Upper lobe of right lung (tissue), 1 donor: ENCODE results near the gene GARIN5B. TPM values are rescaled to one million over a fixed set of nuclear protein-coding genes. Genes with fewer than 3 reads are reported as not detected.

Source experiments
- ATAC-seq: fragments of 200-7000 bp; cut with Tn5 transposase; one replicate; pipeline ENCODE4 v1.9.1; 2020; ENCODE audit warnings: mild to moderate bottlenecking, moderate library complexity
- DNase-seq: peaks from one replicate; pipeline ENCODE4 v3.0.0-alpha.2; 2020
- H3K27ac ChIP-seq: fragments of 200-600 bp; one replicate; pipeline ENCODE4 v1.8.0; 2022
- H3K27me3 ChIP-seq: fragments of 200-600 bp; one replicate; pipeline ENCODE4 v1.8.0; 2022; ENCODE audit warnings: mild to moderate bottlenecking
- H3K36me3 ChIP-seq: fragments of 200-600 bp; one replicate; pipeline ENCODE4 v1.8.0; 2022
- H3K4me1 ChIP-seq: fragments of 200-600 bp; one replicate; pipeline ENCODE4 v1.8.0; 2022
- H3K4me3 ChIP-seq: fragments of 200-600 bp; one replicate; pipeline ENCODE4 v1.8.0; 2022; ENCODE audit warnings: mild to moderate bottlenecking
- H3K9me3 ChIP-seq: fragments of 200-600 bp; one replicate; pipeline ENCODE4 v1.8.0; 2022
- CTCF ChIP-seq: fragments of 200-600 bp; IDR thresholded peaks from one replicate; pipeline ENCODE4 v1.8.0; 2022; ENCODE audit warnings: antibody characterized with exemption
- intact Hi-C: fragments of 100-400 bp; cut with DNase I; formaldehyde crosslinking; loops from one replicate; pipeline ENCODE4 v1.11.0; 2022
- total RNA-seq: library from RNA; stranded (reverse); fragmentation: NEBNext Ultra II Directional; extraction: Animal tissue kit (Norgen Biotek cat#: 25700); gene quantifications from one replicate; pipeline ENCODE4 v1.2.1, GENCODE V29; 2021
- donor health status: DM: no; HTN: yes; CAD: no; lungs with severe emphysema.

GARIN5B gene
- total RNA-seq, 1 donor from 2014 or later = not detected

- ATAC-seq (no peak), DNase-seq (no peak)
- no peak for TF ChIP-seq CTCF
- H3K27ac ChIP-seq = no peak overlapping the region
- peaks cover 14% of the 10 kb centered on the region for H3K4me1 ChIP-seq
- no peaks in the 10 kb centered on the region for H3K9me3 ChIP-seq
- H3K4me3 ChIP-seq = no peak overlapping the region
- intact Hi-C loops = no loop called here
- H3K36me3 ChIP-seq = no peaks in the 10 kb centered on the region
- peaks cover 40% of the 10 kb centered on the region for H3K27me3 ChIP-seq
These were observed 10.4 kb downstream of the GARIN5B start for GRCh38 chr19:55352549-55353145.

- ATAC-seq (no peak), DNase-seq (no peak)
- H3K27me3 ChIP-seq = peaks cover 40% of the 10 kb centered on the region
- H3K36me3 ChIP-seq = no peaks in the 10 kb centered on the region
- peaks cover 14% of the 10 kb centered on the region for H3K4me1 ChIP-seq
- no peak overlapping the region for H3K27ac ChIP-seq
- TF ChIP-seq CTCF = no peak
- no peak overlapping the region for H3K4me3 ChIP-seq
- no peaks in the 10 kb centered on the region for H3K9me3 ChIP-seq
- intact Hi-C loops = no loop called here
These were observed 11.0 kb downstream of the GARIN5B start for GRCh38 chr19:55352040-55352439.

DNA sequence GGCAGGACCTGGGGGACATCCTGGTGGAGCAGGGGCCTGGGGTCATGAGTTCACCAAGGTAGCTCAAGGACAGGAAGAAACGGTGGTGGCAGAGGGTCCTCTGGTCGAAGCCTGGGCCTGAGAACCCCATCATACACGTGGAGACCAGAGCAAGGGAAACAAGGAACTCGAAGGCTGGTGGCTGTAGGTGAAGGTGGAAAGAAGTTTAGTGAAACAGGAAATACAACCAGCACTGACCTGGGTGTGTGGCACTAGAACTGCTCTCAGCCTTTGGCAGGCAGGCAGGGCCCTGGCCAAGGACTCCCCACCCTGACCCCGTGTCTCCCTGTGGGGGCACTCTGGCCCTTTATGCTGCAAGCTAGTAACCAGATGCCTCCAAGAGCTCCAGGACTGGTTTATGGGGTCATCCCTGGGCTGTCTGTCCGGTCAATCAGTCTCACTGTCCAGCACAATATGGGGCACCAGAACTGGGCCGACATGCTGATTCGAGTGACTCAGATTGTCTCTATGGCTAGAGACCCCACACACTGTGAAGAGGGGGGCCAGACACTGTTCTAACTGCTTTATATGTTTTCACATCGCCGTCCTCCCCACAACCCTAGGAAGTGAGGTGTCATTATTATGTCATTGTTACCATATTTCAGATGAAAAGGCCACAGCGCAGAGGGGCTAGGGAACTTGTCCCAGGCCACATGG lies 12.3 kb downstream of the GARIN5B start:
- Histone ChIP-seq H3K27me3 (peaks cover 40% of the 10 kb centered on the region), H3K4me3 (no peak overlapping the region), H3K4me1 (peaks cover 14% of the 10 kb centered on the region), H3K9me3 (no peaks in the 10 kb centered on the region), H3K36me3 (no peaks in the 10 kb centered on the region), H3K27ac (no peak overlapping the region)
- ATAC-seq (no peak), DNase-seq (no peak)
- no peak for TF ChIP-seq CTCF
- intact Hi-C loops = no loop called here

DNA sequence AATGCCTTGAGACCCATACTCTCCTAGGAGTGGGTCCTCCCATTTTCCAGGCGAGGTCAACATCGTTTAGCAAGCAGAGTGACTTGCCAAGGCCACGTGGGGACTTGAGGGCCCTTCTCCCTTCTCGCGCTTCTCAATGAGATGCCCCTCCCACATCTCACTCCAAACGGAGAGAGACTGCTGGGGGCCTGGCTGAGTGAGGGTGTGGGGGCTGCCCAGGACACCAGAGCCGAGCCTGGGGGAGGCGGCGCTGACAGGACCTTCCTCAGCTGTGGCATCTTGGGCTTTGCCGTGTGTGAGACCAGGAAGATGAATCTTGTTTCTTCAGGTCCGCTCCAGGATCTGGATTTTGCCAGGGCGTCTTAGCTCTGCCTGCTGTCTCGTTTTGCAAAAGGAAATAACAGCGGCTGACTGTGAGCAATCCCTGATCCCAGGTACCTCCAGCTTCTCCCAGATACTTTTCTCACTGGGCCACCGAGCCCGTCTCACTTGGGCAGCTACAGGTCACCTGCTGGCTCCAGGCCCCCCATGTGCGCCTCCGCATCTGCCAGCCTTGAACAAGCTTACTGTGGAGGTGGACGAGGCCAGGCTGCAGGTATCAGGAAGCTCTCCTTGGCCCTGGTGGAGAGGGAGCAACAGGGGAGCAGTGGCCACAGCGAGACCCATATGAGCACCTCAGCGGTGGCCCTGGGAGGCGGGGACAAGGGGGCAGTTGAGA lies 14.6 kb downstream of the GARIN5B start:
- no peak overlapping the region for H3K27ac ChIP-seq
- no peak overlapping the region for H3K4me3 ChIP-seq
- H3K27me3 ChIP-seq = peaks cover 30% of the 10 kb centered on the region
- intact Hi-C loops = no loop called here
- peak; percentile 76 for DNase-seq
- H3K4me1 ChIP-seq = peaks cover 5% of the 10 kb centered on the region
- H3K36me3 ChIP-seq = peaks cover 5% of the 10 kb centered on the region
- H3K9me3 ChIP-seq = no peaks in the 10 kb centered on the region
- ATAC-seq = peak; percentile 39
- TF ChIP-seq CTCF = no peak

- no peak overlapping the region for H3K4me3 ChIP-seq
- H3K4me1 ChIP-seq = no peaks in the 10 kb centered on the region
- intact Hi-C loops = no loop called here
- H3K27me3 ChIP-seq = peaks cover 20% of the 10 kb centered on the region
- ATAC-seq (no peak), DNase-seq (no peak)
- TF ChIP-seq CTCF = no peak
- H3K36me3 ChIP-seq = peaks cover 6% of the 10 kb centered on the region
- no peak overlapping the region for H3K27ac ChIP-seq
- H3K9me3 ChIP-seq = no peaks in the 10 kb centered on the region
These were observed 15.5 kb downstream of the GARIN5B start for GRCh38 chr19:55347442-55348009.
